HL-60 (cell line): ENCODE data around the gene ZNF862.

ENCODE experiments used
- DNase-seq, 2 experiments: peaks; one replicate each; pipeline ENCODE4 v3.0.0-alpha.2; 2010 to 2020; ENCODE audit warnings: low read depth in 1 of 2, low spot score in 1 of 2
- H3K27ac ChIP-seq: fragments of 250-450 bp; sonication (Bioruptor Pico); replicated peaks from 2 replicates; pipeline ENCODE4 v1.5.1; 2020; ENCODE audit warnings: mild to moderate bottlenecking, moderate library complexity
- H3K27me3 ChIP-seq: fragments of 250-450 bp; sonication (Bioruptor Pico); 2 replicates; pipeline ENCODE4 v1.5.1; 2021; ENCODE audit warnings: mild to moderate bottlenecking, moderate library complexity; ENCODE audit not compliant: insufficient read depth, poor library complexity, severe bottlenecking
- H3K4me3 ChIP-seq: replicated peaks from 2 replicates; pipeline ENCODE4 v1.5.1; 2011; ENCODE audit warnings: mild to moderate bottlenecking, control low read depth, low read length; ENCODE audit not compliant: insufficient read depth
- GABPA ChIP-seq: IDR thresholded peaks from 2 replicates; pipeline ENCODE4 v1.6.1; 2012; ENCODE audit warnings: low read depth
- POLR2AphosphoS5 ChIP-seq: IDR thresholded peaks from 2 replicates; pipeline ENCODE4 v1.6.1; 2012; ENCODE audit warnings: low read depth
- SPI1 ChIP-seq: IDR thresholded peaks from 2 replicates; pipeline ENCODE4 v1.6.1; 2012; ENCODE audit warnings: low read depth, mild to moderate bottlenecking, borderline replicate concordance
- TF ChIP-seq, protein P1 (sequence below): IDR thresholded peaks from 2 replicates; pipeline ENCODE4 v1.6.1; 2012; ENCODE audit warnings: low read depth; ENCODE audit not compliant: insufficient replicate concordance
- TF ChIP-seq, protein P2 (sequence below): IDR thresholded peaks from one replicate; pipeline ENCODE4 v1.5.1; 2011; ENCODE audit warnings: low read length, control low read depth, inconsistent platforms; ENCODE audit not compliant: insufficient read depth

ZNF862 gene

DNA sequence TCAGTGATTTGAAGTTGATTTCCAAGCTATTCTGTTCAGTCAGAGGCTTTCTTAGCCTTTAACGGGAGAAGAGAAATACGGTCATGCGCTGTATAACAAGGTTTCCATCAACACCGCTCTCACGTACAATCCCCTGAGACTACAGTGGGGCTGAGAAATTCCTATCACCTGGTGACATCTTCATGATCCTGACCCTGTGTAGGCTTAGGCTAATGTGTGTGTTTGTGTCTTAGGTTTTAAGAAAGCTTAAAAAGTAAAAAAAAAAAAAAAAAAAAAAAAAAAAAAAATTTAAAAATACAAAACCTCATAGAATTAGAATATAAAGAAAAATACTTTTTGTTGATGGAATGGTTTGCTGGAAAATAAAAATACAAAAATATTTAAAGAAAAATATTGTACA is 1.8 kb downstream of the ZNF862 start:
- Histone ChIP-seq H3K27me3 (no peaks in the 10 kb centered on the region), H3K27ac (no peak overlapping the region), H3K4me3 (no peak overlapping the region)
- DNase-seq: no peak
- TF ChIP-seq, protein P1, sequence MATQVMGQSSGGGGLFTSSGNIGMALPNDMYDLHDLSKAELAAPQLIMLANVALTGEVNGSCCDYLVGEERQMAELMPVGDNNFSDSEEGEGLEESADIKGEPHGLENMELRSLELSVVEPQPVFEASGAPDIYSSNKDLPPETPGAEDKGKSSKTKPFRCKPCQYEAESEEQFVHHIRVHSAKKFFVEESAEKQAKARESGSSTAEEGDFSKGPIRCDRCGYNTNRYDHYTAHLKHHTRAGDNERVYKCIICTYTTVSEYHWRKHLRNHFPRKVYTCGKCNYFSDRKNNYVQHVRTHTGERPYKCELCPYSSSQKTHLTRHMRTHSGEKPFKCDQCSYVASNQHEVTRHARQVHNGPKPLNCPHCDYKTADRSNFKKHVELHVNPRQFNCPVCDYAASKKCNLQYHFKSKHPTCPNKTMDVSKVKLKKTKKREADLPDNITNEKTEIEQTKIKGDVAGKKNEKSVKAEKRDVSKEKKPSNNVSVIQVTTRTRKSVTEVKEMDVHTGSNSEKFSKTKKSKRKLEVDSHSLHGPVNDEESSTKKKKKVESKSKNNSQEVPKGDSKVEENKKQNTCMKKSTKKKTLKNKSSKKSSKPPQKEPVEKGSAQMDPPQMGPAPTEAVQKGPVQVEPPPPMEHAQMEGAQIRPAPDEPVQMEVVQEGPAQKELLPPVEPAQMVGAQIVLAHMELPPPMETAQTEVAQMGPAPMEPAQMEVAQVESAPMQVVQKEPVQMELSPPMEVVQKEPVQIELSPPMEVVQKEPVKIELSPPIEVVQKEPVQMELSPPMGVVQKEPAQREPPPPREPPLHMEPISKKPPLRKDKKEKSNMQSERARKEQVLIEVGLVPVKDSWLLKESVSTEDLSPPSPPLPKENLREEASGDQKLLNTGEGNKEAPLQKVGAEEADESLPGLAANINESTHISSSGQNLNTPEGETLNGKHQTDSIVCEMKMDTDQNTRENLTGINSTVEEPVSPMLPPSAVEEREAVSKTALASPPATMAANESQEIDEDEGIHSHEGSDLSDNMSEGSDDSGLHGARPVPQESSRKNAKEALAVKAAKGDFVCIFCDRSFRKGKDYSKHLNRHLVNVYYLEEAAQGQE: no peak
- no peak for TF ChIP-seq SPI1
- TF ChIP-seq, protein P2, sequence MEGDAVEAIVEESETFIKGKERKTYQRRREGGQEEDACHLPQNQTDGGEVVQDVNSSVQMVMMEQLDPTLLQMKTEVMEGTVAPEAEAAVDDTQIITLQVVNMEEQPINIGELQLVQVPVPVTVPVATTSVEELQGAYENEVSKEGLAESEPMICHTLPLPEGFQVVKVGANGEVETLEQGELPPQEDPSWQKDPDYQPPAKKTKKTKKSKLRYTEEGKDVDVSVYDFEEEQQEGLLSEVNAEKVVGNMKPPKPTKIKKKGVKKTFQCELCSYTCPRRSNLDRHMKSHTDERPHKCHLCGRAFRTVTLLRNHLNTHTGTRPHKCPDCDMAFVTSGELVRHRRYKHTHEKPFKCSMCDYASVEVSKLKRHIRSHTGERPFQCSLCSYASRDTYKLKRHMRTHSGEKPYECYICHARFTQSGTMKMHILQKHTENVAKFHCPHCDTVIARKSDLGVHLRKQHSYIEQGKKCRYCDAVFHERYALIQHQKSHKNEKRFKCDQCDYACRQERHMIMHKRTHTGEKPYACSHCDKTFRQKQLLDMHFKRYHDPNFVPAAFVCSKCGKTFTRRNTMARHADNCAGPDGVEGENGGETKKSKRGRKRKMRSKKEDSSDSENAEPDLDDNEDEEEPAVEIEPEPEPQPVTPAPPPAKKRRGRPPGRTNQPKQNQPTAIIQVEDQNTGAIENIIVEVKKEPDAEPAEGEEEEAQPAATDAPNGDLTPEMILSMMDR: no peak
- TF ChIP-seq GABPA: no peak
- TF ChIP-seq POLR2AphosphoS5: no peak

DNA sequence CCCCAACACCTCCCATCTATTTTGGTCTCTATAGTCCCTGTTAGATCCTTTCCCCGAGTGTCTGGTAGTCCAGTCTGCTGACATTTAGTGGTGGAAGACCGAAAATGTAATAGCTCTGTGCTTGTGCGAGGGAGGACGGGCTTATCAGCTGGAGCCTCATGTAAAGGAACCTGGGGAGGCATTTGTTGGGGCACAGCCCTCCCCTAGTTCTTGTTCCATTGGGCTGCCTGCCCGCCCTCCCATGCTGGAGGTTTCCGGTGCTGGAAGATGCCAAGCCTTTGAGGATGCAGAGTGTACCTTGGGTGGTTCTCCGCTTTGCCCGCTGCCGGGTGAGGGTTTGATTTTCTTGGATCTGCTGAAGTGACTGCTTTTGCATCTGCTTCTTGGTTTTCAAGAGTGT is 5.4 kb downstream of the ZNF862 start:
- DNase-seq: no peak
- no peak overlapping the region for H3K27ac ChIP-seq
- no peak overlapping the region for H3K4me3 ChIP-seq
- H3K27me3 ChIP-seq: no peaks in the 10 kb centered on the region
- TF ChIP-seq SPI1 (no peak), GABPA (no peak), POLR2AphosphoS5 (no peak)
- TF ChIP-seq, protein P2: no peak
- TF ChIP-seq, protein P1: no peak

DNA sequence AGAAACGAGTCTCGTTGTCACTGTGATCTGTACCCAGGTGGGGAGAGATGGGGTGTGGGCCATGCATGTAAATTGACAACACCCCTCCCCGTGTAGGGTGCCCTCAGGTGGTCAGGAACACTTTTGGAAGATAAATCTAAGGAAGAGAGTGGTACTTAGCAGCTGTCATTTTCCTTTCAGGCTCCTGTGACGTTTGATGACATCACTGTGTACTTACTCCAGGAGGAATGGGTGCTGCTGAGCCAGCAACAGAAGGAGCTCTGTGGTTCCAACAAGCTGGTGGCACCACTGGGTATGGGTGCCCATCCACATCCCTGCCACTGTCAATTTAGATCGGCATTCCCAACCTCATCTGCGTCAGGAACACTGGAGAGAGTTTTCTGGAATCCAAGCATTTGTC is 6.3 kb downstream of the ZNF862 start:
- no peak for DNase-seq
- Histone ChIP-seq H3K27me3 (no peaks in the 10 kb centered on the region), H3K4me3 (no peak overlapping the region), H3K27ac (no peak overlapping the region)
- TF ChIP-seq SPI1: no peak
- TF ChIP-seq, protein P1: no peak
